H1 (cell line): ENCODE measurements around the gene AFG1L. TPM values are rescaled to one million over a fixed set of nuclear protein-coding genes. Genes with fewer than 3 reads are reported as not detected.

ENCODE experiments used
- ATF2 ChIP-seq: IDR thresholded peaks from 2 replicates; pipeline ENCODE4 v1.6.1; 2012; ENCODE audit warnings: low read length, inconsistent platforms
- CHD2 ChIP-seq: IDR thresholded peaks from 2 replicates; pipeline ENCODE4 v1.6.1; 2012; ENCODE audit warnings: low read length, improper control_type of control experiment
- MAX ChIP-seq: IDR thresholded peaks from 2 replicates; pipeline ENCODE4 v1.6.1; 2012; ENCODE audit warnings: inconsistent platforms
- NRF1 ChIP-seq: IDR thresholded peaks from 2 replicates; pipeline ENCODE4 v1.6.1; 2011; ENCODE audit warnings: mild to moderate bottlenecking, low read depth, low read length, improper control_type of control experiment
- POLR2AphosphoS5 ChIP-seq: IDR thresholded peaks from 2 replicates; pipeline ENCODE4 v1.6.1; 2011; ENCODE audit warnings: low read depth, low read length
- TBP ChIP-seq: IDR thresholded peaks from 2 replicates; pipeline ENCODE4 v1.6.1; 2011; ENCODE audit warnings: low read depth, low read length, improper control_type of control experiment
- polyA plus RNA-seq, 7 experiments: library from polyadenylated mRNA; depleted of rRNA in 3 of 7; stranded (reverse) in 5 of 7; unstranded in 2 of 7; fragments of >200 nt in 5 of 7; fragments of 200-250 nt in 2 of 7; gene quantifications; 1 replicate in 5 of 7; 2 replicates in 1 of 7; 4 replicates in 1 of 7; pipeline versions ENCODE4 v1.2.1 to v1.2.3, GENCODE V29; 2011 to 2013; ENCODE audit warnings: missing spikeins in 2 of 7, mixed read lengths in 2 of 7
- total RNA-seq: library from RNA; stranded (reverse); fragmentation: NEBNext Ultra II Directional; extraction: Animal tissue kit (Norgen Biotek cat#: 25700); gene quantifications from 2 replicates; pipeline ENCODE4 v1.2.1, GENCODE V29; 2021

The AFG1L gene
- total and polyA plus RNA-seq, 2 of the 8 experiments (the other 6 are each of a cell fraction or from before 2014, with no cell fraction given): 0.98 to 5.7 TPM

- no peak for TF ChIP-seq ATF2
- TF ChIP-seq MAX: no peak
- TF ChIP-seq POLR2AphosphoS5: no peak
- no peak for TF ChIP-seq TBP
- TF ChIP-seq CHD2: no peak
- TF ChIP-seq NRF1: no peak
Observed at GRCh38 chr6:108350528-108350927, 55.7 kb downstream of the AFG1L start (continued).
